ENCODE data around the gene C5orf47. TPM values are rescaled to one million over a fixed set of nuclear protein-coding genes. Genes with fewer than 3 reads are reported as not detected.

Gene C5orf47
- total RNA-seq (0.57 TPM in 1 of 2 replicates, not detected in the other), polyA plus RNA-seq (not detected in 2 replicates)

GRCh38 chr5:173988554-173989431, at the start of gene C5orf47:
Gene C5orf47, plus strand, starts transcription at chr5:173989170. Its CDS starts 94 bp downstream, at chr5:173989264.
- Histone ChIP-seq H3K4me1 (ENCODE audit: low read depth) (no peaks in the 10 kb centered on the region), H3K9me3 (ENCODE audit: low read depth) (no peaks in the 10 kb centered on the region), H3K27ac (no peak within 1 kb of the TSS), H3K36me3 (no peaks in the 10 kb centered on the region), H3K27me3 (no peaks in the 10 kb centered on the region), H3K4me3 (no peak within 1 kb of the TSS)
- no peak for TF ChIP-seq CTCF (IDR thresholded peaks at IDR 0.05; ENCODE audit: low read depth, low read length)
- DNase-seq (ENCODE audit: low read depth in 1 of 2, low spot score in 1 of 2) = no peak

GRCh38 chr5:173940269-173940668, 48.7 kb upstream of the C5orf47 start:
- TF ChIP-seq CTCF (IDR thresholded peaks at IDR 0.05; ENCODE audit: low read depth, low read length) = no peak
- Histone ChIP-seq H3K36me3 (peaks cover 6% of the 10 kb centered on the region), H3K4me1 (ENCODE audit: low read depth) (peaks cover 64% of the 10 kb centered on the region), H3K27ac (peak overlapping the region; percentile 76), H3K4me3 (no peak overlapping the region), H3K9me3 (ENCODE audit: low read depth) (no peaks in the 10 kb centered on the region), H3K27me3 (no peaks in the 10 kb centered on the region)
- peak in 1 of 2 donors; percentile 45 for DNase-seq (ENCODE audit: low read depth in 1 of 2, low spot score in 1 of 2)

- H3K9me3 ChIP-seq (ENCODE audit: low read depth) = no peaks in the 10 kb centered on the region
- peaks cover 14% of the 10 kb centered on the region for H3K36me3 ChIP-seq
- no peak overlapping the region for H3K4me3 ChIP-seq
- H3K27ac ChIP-seq = peak overlapping the region; percentile 76
- peaks cover 57% of the 10 kb centered on the region for H3K4me1 ChIP-seq (ENCODE audit: low read depth)
- no peak for TF ChIP-seq CTCF (IDR thresholded peaks at IDR 0.05; ENCODE audit: low read depth, low read length)
- no peaks in the 10 kb centered on the region for H3K27me3 ChIP-seq
- no peak for DNase-seq (ENCODE audit: low read depth in 1 of 2, low spot score in 1 of 2)
Measured at GRCh38 chr5:173941102-173941501, 47.9 kb upstream of the C5orf47 start.

GRCh38 chr5:173941758-173942401, 47.1 kb upstream of the C5orf47 start:
- Histone ChIP-seq H3K4me1 (ENCODE audit: low read depth) (peaks cover 58% of the 10 kb centered on the region), H3K27me3 (no peaks in the 10 kb centered on the region), H3K36me3 (peaks cover 22% of the 10 kb centered on the region), H3K9me3 (ENCODE audit: low read depth) (no peaks in the 10 kb centered on the region), H3K27ac (peak overlapping the region; percentile 76), H3K4me3 (no peak overlapping the region)
- no peak for TF ChIP-seq CTCF (IDR thresholded peaks at IDR 0.05; ENCODE audit: low read depth, low read length)
- DNase-seq (ENCODE audit: low read depth in 1 of 2, low spot score in 1 of 2) = no peak

- Histone ChIP-seq H3K27me3 (no peaks in the 10 kb centered on the region), H3K4me1 (ENCODE audit: low read depth) (peaks cover 63% of the 10 kb centered on the region), H3K36me3 (peaks cover 37% of the 10 kb centered on the region), H3K9me3 (ENCODE audit: low read depth) (no peaks in the 10 kb centered on the region), H3K4me3 (no peak overlapping the region), H3K27ac (peak overlapping the region; percentile 76)
- TF ChIP-seq CTCF (IDR thresholded peaks at IDR 0.05; ENCODE audit: low read depth, low read length) = no peak
- DNase-seq (ENCODE audit: low read depth in 1 of 2, low spot score in 1 of 2) = no peak
Measured at GRCh38 chr5:173944511-173944910, 44.5 kb upstream of the C5orf47 start.
